GM23338 (cell line): Measurements from ENCODE around the gene DGKG. TPM values are rescaled to one million over a fixed set of nuclear protein-coding genes. Genes with fewer than 3 reads are reported as not detected.

Source experiments
- ATAC-seq: fragments of 200-7000 bp; cut with Tn5 transposase; 3 replicates; pipeline ENCODE4 v1.9.1; 2020
- DNase-seq: peaks from one replicate; pipeline ENCODE4 v3.0.0-alpha.2; 2015; ENCODE audit warnings: low spot score
- H2AFZ ChIP-seq: fragments of 200-600 bp; sonication (generic); 2 replicates; pipeline ENCODE4 v1.8.0; 2016; ENCODE audit warnings: antibody characterized with exemption, mild to moderate bottlenecking, moderate library complexity
- H3F3A ChIP-seq: fragments of 200-600 bp; sonication (generic); replicated peaks from 2 replicates; pipeline ENCODE4 v1.8.0; 2017; ENCODE audit warnings: antibody characterized with exemption, mixed run types, low read depth
- H3K27ac ChIP-seq: fragments of 200-600 bp; sonication (generic); 2 replicates; pipeline ENCODE4 v1.6.1; 2016; ENCODE audit warnings: low read depth
- H3K27me3 ChIP-seq: fragments of 200-600 bp; sonication (generic); 2 replicates; pipeline ENCODE4 v1.8.0; 2016; ENCODE audit warnings: mild to moderate bottlenecking, mixed run types, moderate library complexity; ENCODE audit not compliant: insufficient read depth
- H3K36me3 ChIP-seq: fragments of 200-600 bp; sonication (generic); 2 replicates; pipeline ENCODE4 v1.8.0; 2016; ENCODE audit warnings: mild to moderate bottlenecking; ENCODE audit not compliant: insufficient read depth
- H3K4me1 ChIP-seq: fragments of 200-600 bp; sonication (generic); 2 replicates; pipeline ENCODE4 v1.8.0; 2016; ENCODE audit warnings: mild to moderate bottlenecking, moderate library complexity; ENCODE audit not compliant: insufficient read depth
- H3K4me2 ChIP-seq: fragments of 200-600 bp; sonication (generic); 2 replicates; pipeline ENCODE4 v1.7.1; 2017; ENCODE audit warnings: mixed run types
- H3K4me3 ChIP-seq: fragments of 200-600 bp; sonication (generic); 2 replicates; pipeline ENCODE4 v1.6.1; 2016; ENCODE audit warnings: mixed run types
- H3K79me2 ChIP-seq: fragments of 200-600 bp; sonication (generic); replicated peaks from 2 replicates; pipeline ENCODE4 v1.8.0; 2017; ENCODE audit warnings: mild to moderate bottlenecking; ENCODE audit not compliant: insufficient read depth
- H3K9me2 ChIP-seq: fragments of 200-600 bp; sonication (generic); 2 replicates; pipeline ENCODE4 v1.8.0; 2017; ENCODE audit not compliant: insufficient read depth
- H4K20me1 ChIP-seq: fragments of 200-600 bp; sonication (generic); replicated peaks from 2 replicates; pipeline ENCODE4 v1.8.0; 2017; ENCODE audit warnings: mild to moderate bottlenecking; ENCODE audit not compliant: insufficient read depth
- H3K27ac Mint-ChIP-seq: 2 replicates; pipeline ENCODE4 v1.8.0; 2020; ENCODE audit warnings: inconsistent platforms, mild to moderate bottlenecking, moderate library complexity, mixed read lengths
- H3K27me3 Mint-ChIP-seq: 3 replicates; pipeline ENCODE4 v1.8.0; 2022; ENCODE audit warnings: low read depth, mild to moderate bottlenecking, moderate library complexity, mixed read lengths, inconsistent platforms; ENCODE audit not compliant: insufficient read depth, poor library complexity
- H3K36me3 Mint-ChIP-seq: 3 replicates; pipeline ENCODE4 v1.8.0; 2021; ENCODE audit warnings: low read depth, mild to moderate bottlenecking, inconsistent platforms, moderate library complexity, mixed read lengths
- H3K4me1 Mint-ChIP-seq: 3 replicates; pipeline ENCODE4 v1.8.0; 2020; ENCODE audit warnings: mild to moderate bottlenecking, inconsistent platforms, mixed read lengths
- H3K4me3 Mint-ChIP-seq: 3 replicates; pipeline ENCODE4 v1.8.0; 2021; ENCODE audit warnings: moderate library complexity, mild to moderate bottlenecking, inconsistent platforms, mixed read lengths
- H3K9me3 Mint-ChIP-seq: 3 replicates; pipeline ENCODE4 v1.8.0; 2020; ENCODE audit warnings: moderate library complexity, mild to moderate bottlenecking, inconsistent platforms, mixed read lengths
- CREB1 ChIP-seq: fragments of 250-450 bp; sonication (Bioruptor Pico); IDR thresholded peaks from 2 replicates; pipeline ENCODE4 v1.5.0; 2020; ENCODE audit warnings: low read depth, mild to moderate bottlenecking, moderate library complexity
- CTCF ChIP-seq, 2 experiments: fragments of 200-600 bp in 1 of 2; sonication (generic) in 1 of 2; conservative IDR thresholded peaks; 2 replicates each; pipeline versions ENCODE4 v1.5.1 to v1.6.1; 2016 to 2017; ENCODE audit warnings: antibody characterized with exemption in 2 of 2, low read depth in 2 of 2, mild to moderate bottlenecking in 2 of 2, moderate library complexity in 1 of 2
- REST ChIP-seq: IDR thresholded peaks from one replicate; pipeline ENCODE4 v1.6.1; 2018; ENCODE audit warnings: antibody characterized with exemption; ENCODE audit not compliant: unreplicated experiment
- ZNF114 ChIP-seq: fragments of 250-450 bp; sonication (Bioruptor Pico); IDR thresholded peaks from 2 replicates; pipeline ENCODE4 v1.5.0; 2020; ENCODE audit warnings: mild to moderate bottlenecking, moderate library complexity
- ZNF331 ChIP-seq: fragments of 250-450 bp; sonication (Bioruptor Pico); IDR thresholded peaks from 2 replicates; pipeline ENCODE4 v1.5.0; 2020; ENCODE audit warnings: low read depth, mild to moderate bottlenecking, moderate library complexity
- ZNF462 ChIP-seq: fragments of 250-450 bp; sonication (Bioruptor Pico); IDR thresholded peaks from 2 replicates; pipeline ENCODE4 v1.5.0; 2020; ENCODE audit warnings: mild to moderate bottlenecking, moderate library complexity
- polyA plus RNA-seq: library from polyadenylated mRNA; unstranded; fragments of >200 nt; fragmentation: Nextera tagmentation; extraction: Ambion mirVana; gene quantifications from 2 replicates; pipeline ENCODE4 v1.2.1, GENCODE V29; 2016
- total RNA-seq: library from RNA; depleted of rRNA; stranded (reverse); fragments of >200 nt; shearing (Covaris generic); gene quantifications from 2 replicates; pipeline ENCODE4 v1.2.3, GENCODE V29; 2014

DGKG gene
- total and polyA plus RNA-seq, 2 experiments from 2014 or later: 0.14 to 0.31 TPM

GRCh38 chr3:186298876-186299275 lies 63.2 kb downstream of the DGKG start (continued):
- TF ChIP-seq CTCF (conservative IDR thresholded peaks at IDR 0.05; ENCODE audit: low read depth in 2 of 2) (no peak), ZNF462 (CRISPR knock-in tag) (no peak)

GRCh38 chr3:186290796-186291195 lies 71.2 kb downstream of the DGKG start:
- Histone ChIP-seq H3K79me2 (no peaks in the 10 kb centered on the region), H3K9me2 (no peaks in the 10 kb centered on the region), H3K27ac (no peak overlapping the region), H3K4me1 (no peaks in the 10 kb centered on the region), H3K4me2 (no peak overlapping the region), H2AFZ (no peak overlapping the region), H3K4me3 (no peak overlapping the region), H3K27me3 (no peaks in the 10 kb centered on the region), H3K36me3 (no peaks in the 10 kb centered on the region), H4K20me1 (no peaks in the 10 kb centered on the region), H3F3A (no peaks in the 10 kb centered on the region)
- H3K4me3 Mint-ChIP-seq: no peak overlapping the region
- no peaks in the 10 kb centered on the region for H3K9me3 Mint-ChIP-seq
- DNase-seq (no peak), ATAC-seq (no peak)
- peaks cover 2% of the 10 kb centered on the region; the same call in 1 of the 3 replicates for H3K4me1 Mint-ChIP-seq
- H3K27me3 Mint-ChIP-seq: peaks cover 1% of the 10 kb centered on the region
- H3K27ac Mint-ChIP-seq: no peak overlapping the region
- H3K36me3 Mint-ChIP-seq: no peaks in the 10 kb centered on the region
- TF ChIP-seq REST (no peak), ZNF114 (CRISPR knock-in tag) (no peak), CTCF (conservative IDR thresholded peaks at IDR 0.05; ENCODE audit: low read depth in 2 of 2) (no peak), CREB1 (no peak), ZNF331 (CRISPR knock-in tag) (no peak)
